Ovary (tissue), 9 donors: ENCODE data around the gene FAM180B. TPM values are rescaled to one million over a fixed set of nuclear protein-coding genes. Genes with fewer than 3 reads are reported as not detected.

ENCODE experiments used
- DNase-seq, 5 donors: peaks; one replicate each; pipeline ENCODE4 v3.0.0-alpha.2; 2019 to 2020
- H3K27ac ChIP-seq, 2 donors: fragments of 200-600 bp; one replicate each; pipeline versions ENCODE4 v1.5.1 to v1.8.0; 2019 to 2022
- H3K27me3 ChIP-seq: fragments of 200-600 bp; one replicate; pipeline ENCODE4 v1.8.0; 2022
- H3K36me3 ChIP-seq: fragments of 200-600 bp; sonication (generic); one replicate; pipeline ENCODE4 v1.5.1; 2019
- H3K4me1 ChIP-seq: one replicate; pipeline ENCODE4 v1.8.1; 2013; ENCODE audit warnings: mild to moderate bottlenecking, moderate library complexity; ENCODE audit not compliant: insufficient read depth
- H3K4me3 ChIP-seq: fragments of 200-600 bp; sonication (generic); one replicate; pipeline ENCODE4 v1.5.1; 2017
- H3K9me3 ChIP-seq, 2 donors: fragments of 200-600 bp in 1 of 2; sonication (generic) in 1 of 2; one replicate each; pipeline versions ENCODE4 v1.5.1 to v1.8.1; 2013 to 2019; ENCODE audit warnings: mild to moderate bottlenecking in 1 of 2, moderate library complexity in 1 of 2
- CTCF ChIP-seq, 3 donors: fragments of 450-650 bp in 2 of 3; fragments of 200-600 bp in 1 of 3; IDR thresholded peaks; one replicate each; pipeline versions ENCODE4 v1.5.1 to v1.8.0; 2016 to 2022; ENCODE audit warnings: antibody characterized with exemption in 3 of 3, mild to moderate bottlenecking in 1 of 3
- EP300 ChIP-seq: sonication (generic); formaldehyde crosslinking; IDR thresholded peaks from one replicate; pipeline ENCODE4 v1.6.1; 2017; ENCODE audit warnings: antibody characterized with exemption
- POLR2A ChIP-seq: fragments of 450-650 bp; IDR thresholded peaks from one replicate; pipeline ENCODE4 v1.6.1; 2017; ENCODE audit warnings: antibody characterized with exemption, mild to moderate bottlenecking, moderate library complexity
- WGBS, 3 donors: extraction: QIAGEN DNeasy Blood & Tissue Kit in 1 of 3; methylation state at CpG; one replicate each; pipeline versions ENCODE4 v1.1.5 to v1.1.7; 2013 to 2017; 5-methylcytosine and 5-hydroxymethylcytosine counted together
- intact Hi-C, 4 donors: fragments of 100-400 bp; cut with DNase I; formaldehyde crosslinking; loops; one replicate each; pipeline versions ENCODE4 v1.11.0 to v1.15.1; 2022 to 2023
- polyA plus RNA-seq, 2 donors: library from polyadenylated mRNA; stranded (reverse); fragments of 200-250 nt in 1 of 2; fragments of 350-450 nt in 1 of 2; fragmentation: Illumina TruSeq in 1 of 2; extraction: RNeasy Lipid Tissue Mini Kit (QIAGEN cat#74804) in 1 of 2; gene quantifications; one replicate each; pipeline ENCODE4 v1.2.3, GENCODE V29; 2013 to 2014
- total RNA-seq, 7 donors: library from RNA; depleted of rRNA in 2 of 7; stranded (reverse); fragments of >200 nt in 2 of 7; fragmentation: NEBNext Ultra II Directional in 3 of 7; extraction: Animal tissue kit (Norgen Biotek cat#: 25700) in 3 of 7; gene quantifications; one replicate each; pipeline versions ENCODE4 v1.1.0 to v1.2.4, GENCODE V29; 2016 to 2023
- donor health status: DM: no; HTN: no; CAD: no; lungs with moderate emphysema.
- donor health status: DM: no; HTN: no; CAD: no.
- donor health status: Bipolar disorder and iron deficiency.
- donor health status: DM: yes; HTN: yes; CAD: no.
- donor health status: DM: no; HTN: no; CAD: no.
- donor health status: DM: yes; HTN: yes; CAD: no.

FAM180B gene
- total and polyA plus RNA-seq, 9 donors: 0.62 TPM; not detected in 8

- intact Hi-C loops: no loop called here
- no peak for TF ChIP-seq POLR2A
- no peak for TF ChIP-seq CTCF (IDR thresholded peaks at IDR 0.05)
- TF ChIP-seq EP300: no peak
- 92 to 97% (median 95%) methylated on average over 7 of the region's 7 CpGs for WGBS, 3 donors
- no peaks in the 10 kb centered on the region for H3K36me3 ChIP-seq
- no peak overlapping the region for H3K4me3 ChIP-seq
- peak in 1 of 5 donors; percentile 19 for DNase-seq
- H3K27me3 ChIP-seq: no peaks in the 10 kb centered on the region
- H3K4me1 ChIP-seq: peaks cover 8% of the 10 kb centered on the region
- H3K9me3 ChIP-seq: no peaks in the 10 kb centered on the region
- no peak overlapping the region for H3K27ac ChIP-seq
Observed at GRCh38 chr11:47569646-47570045, 16.8 kb upstream of the FAM180B start.

- intact Hi-C loops: no loop called here
- DNase-seq: no peak
- Histone ChIP-seq H3K27ac (no peak overlapping the region), H3K9me3 (no peaks in the 10 kb centered on the region), H3K27me3 (no peaks in the 10 kb centered on the region), H3K36me3 (no peaks in the 10 kb centered on the region), H3K4me3 (no peak overlapping the region), H3K4me1 (peaks cover 4% of the 10 kb centered on the region)
- WGBS, 3 donors: 78 to 84% (median 79%) methylated on average over 3 of the region's 3 CpGs
- no peak for TF ChIP-seq EP300
- TF ChIP-seq CTCF (IDR thresholded peaks at IDR 0.05): no peak
Observed at GRCh38 chr11:47570651-47571356, 15.7 kb upstream of the FAM180B start.

- WGBS, 3 donors: 71 to 73% (median 73%) methylated on average over 4 of the region's 4 CpGs
- no peaks in the 10 kb centered on the region for H3K4me1 ChIP-seq
- no peaks in the 10 kb centered on the region for H3K36me3 ChIP-seq
- no peaks in the 10 kb centered on the region for H3K9me3 ChIP-seq
- no peak for DNase-seq
- intact Hi-C loops: no loop called here
- no peaks in the 10 kb centered on the region for H3K27me3 ChIP-seq
- no peak overlapping the region for H3K4me3 ChIP-seq
- TF ChIP-seq POLR2A (no peak), EP300 (no peak), CTCF (IDR thresholded peaks at IDR 0.05) (no peak)
- no peak overlapping the region for H3K27ac ChIP-seq
Observed at GRCh38 chr11:47571357-47571729, 15.1 kb upstream of the FAM180B start.

DNA sequence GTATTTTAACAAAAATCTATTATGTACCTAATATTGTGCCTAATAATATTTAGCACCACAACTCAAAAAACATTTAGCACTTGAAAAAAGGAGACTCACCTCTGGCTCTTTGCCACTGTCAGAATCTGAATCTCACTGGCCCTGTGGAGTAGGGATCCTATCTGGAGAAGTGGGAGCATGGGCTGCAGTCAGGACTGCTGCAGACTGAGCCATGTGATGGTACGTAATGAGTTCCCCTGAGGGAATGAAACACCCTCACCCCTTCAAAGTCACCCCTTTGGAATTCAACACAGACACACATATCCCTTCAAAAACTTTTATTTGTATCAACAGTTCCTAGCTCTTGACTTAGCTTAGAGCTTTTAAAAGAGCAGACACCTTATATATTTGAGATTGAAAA, 14.6 kb upstream of the FAM180B start:
- WGBS, 3 donors: 67 to 77% (median 72%) methylated on average over 1 of the region's 1 CpG
- H3K27ac ChIP-seq: no peak overlapping the region
- no peaks in the 10 kb centered on the region for H3K4me1 ChIP-seq
- TF ChIP-seq CTCF (IDR thresholded peaks at IDR 0.05): no peak
- TF ChIP-seq EP300: no peak
- no peak for TF ChIP-seq POLR2A
- no peak overlapping the region for H3K4me3 ChIP-seq
- DNase-seq: no peak
- intact Hi-C loops: no loop called here
- H3K9me3 ChIP-seq: no peaks in the 10 kb centered on the region
- no peaks in the 10 kb centered on the region for H3K36me3 ChIP-seq
- H3K27me3 ChIP-seq: no peaks in the 10 kb centered on the region
